ENCODE data around the gene PCDHB15.
"Not testable (repeated sequence)": the region's sequence is repeated elsewhere in the genome, so short reads cannot be mapped to it uniquely, and the experiment has no call there.

The PCDHB15 gene

GRCh38 chr5:141224844-141225243 is 20.4 kb upstream of the PCDHB15 start:
- not testable (repeated sequence) for H3K36me3 ChIP-seq (ENCODE audit: insufficient read depth, low read length); H3K9me3 ChIP-seq (ENCODE audit: low read length); H3K27me3 ChIP-seq (ENCODE audit: insufficient read depth, low read length); H3K4me1 ChIP-seq (ENCODE audit: insufficient read depth, low read length); H3K4me3 ChIP-seq (ENCODE audit: low read length); H2AFZ ChIP-seq (ENCODE audit: low read depth, low read length)

GRCh38 chr5:141225421-141225820 is 19.8 kb upstream of the PCDHB15 start:
- H3K9me3 ChIP-seq (ENCODE audit: low read length), result not testable (repeated sequence)

GRCh38 chr5:141234109-141234667 is 11.0 kb upstream of the PCDHB15 start:
- Histone ChIP-seq H3K4me1 (ENCODE audit: insufficient read depth, low read length) (no peaks in the 10 kb centered on the region), H3K9me3 (ENCODE audit: low read length) (peaks cover 26% of the 10 kb centered on the region), H3K27me3 (ENCODE audit: insufficient read depth, low read length) (no peaks in the 10 kb centered on the region), H2AFZ (ENCODE audit: low read depth, low read length) (no peak overlapping the region), H3K36me3 (ENCODE audit: insufficient read depth, low read length) (no peaks in the 10 kb centered on the region), H3K4me3 (ENCODE audit: low read length) (no peak overlapping the region)

More at GRCh38 chr5:141225421-141225820, 19.8 kb upstream of the PCDHB15 start:
- not testable (repeated sequence) for H3K36me3 ChIP-seq (ENCODE audit: insufficient read depth, low read length); H2AFZ ChIP-seq (ENCODE audit: low read depth, low read length); H3K27me3 ChIP-seq (ENCODE audit: insufficient read depth, low read length); H3K4me3 ChIP-seq (ENCODE audit: low read length); H3K4me1 ChIP-seq (ENCODE audit: insufficient read depth, low read length)

GRCh38 chr5:141235922-141236321 is 9.3 kb upstream of the PCDHB15 start:
- H3K27me3 ChIP-seq (ENCODE audit: insufficient read depth, low read length); H3K36me3 ChIP-seq (ENCODE audit: insufficient read depth, low read length); H2AFZ ChIP-seq (ENCODE audit: low read depth, low read length); H3K4me1 ChIP-seq (ENCODE audit: insufficient read depth, low read length); H3K4me3 ChIP-seq (ENCODE audit: low read length): not testable (repeated sequence)
- peaks cover 35% of the 10 kb centered on the region for H3K9me3 ChIP-seq (ENCODE audit: low read length)

GRCh38 chr5:141236516-141237313 is 8.5 kb upstream of the PCDHB15 start:
- H3K27me3 ChIP-seq (ENCODE audit: insufficient read depth, low read length), result no peaks in the 10 kb centered on the region
- H3K4me1 ChIP-seq (ENCODE audit: insufficient read depth, low read length), result no peaks in the 10 kb centered on the region
- H3K4me3 ChIP-seq (ENCODE audit: low read length), result no peak overlapping the region
- H3K36me3 ChIP-seq (ENCODE audit: insufficient read depth, low read length), result no peaks in the 10 kb centered on the region
- peaks cover 42% of the 10 kb centered on the region for H3K9me3 ChIP-seq (ENCODE audit: low read length)
- no peak overlapping the region for H2AFZ ChIP-seq (ENCODE audit: low read depth, low read length)

- Histone ChIP-seq H3K9me3 (ENCODE audit: low read length) (peaks cover 38% of the 10 kb centered on the region), H3K36me3 (ENCODE audit: insufficient read depth, low read length) (no peaks in the 10 kb centered on the region), H3K27me3 (ENCODE audit: insufficient read depth, low read length) (no peaks in the 10 kb centered on the region), H3K4me3 (ENCODE audit: low read length) (no peak overlapping the region), H2AFZ (ENCODE audit: low read depth, low read length) (no peak overlapping the region), H3K4me1 (ENCODE audit: insufficient read depth, low read length) (no peaks in the 10 kb centered on the region)
Observed at GRCh38 chr5:141241496-141241895, 3.7 kb upstream of the PCDHB15 start.

- not testable (repeated sequence) for H3K4me1 ChIP-seq (ENCODE audit: insufficient read depth, low read length); H3K4me3 ChIP-seq (ENCODE audit: low read length); H3K27me3 ChIP-seq (ENCODE audit: insufficient read depth, low read length); H2AFZ ChIP-seq (ENCODE audit: low read depth, low read length); H3K36me3 ChIP-seq (ENCODE audit: insufficient read depth, low read length)
- H3K9me3 ChIP-seq (ENCODE audit: low read length), result peaks cover 34% of the 10 kb centered on the region
Observed at GRCh38 chr5:141246971-141247370, 1.8 kb downstream of the PCDHB15 start.

GRCh38 chr5:141247434-141247833 is 2.2 kb downstream of the PCDHB15 start:
- H3K4me3 ChIP-seq (ENCODE audit: low read length); H2AFZ ChIP-seq (ENCODE audit: low read depth, low read length); H3K36me3 ChIP-seq (ENCODE audit: insufficient read depth, low read length); H3K4me1 ChIP-seq (ENCODE audit: insufficient read depth, low read length); H3K27me3 ChIP-seq (ENCODE audit: insufficient read depth, low read length): not testable (repeated sequence)
- H3K9me3 ChIP-seq (ENCODE audit: low read length), result peaks cover 33% of the 10 kb centered on the region

- H3K27me3 ChIP-seq (ENCODE audit: insufficient read depth, low read length), result no peaks in the 10 kb centered on the region
- H3K9me3 ChIP-seq (ENCODE audit: low read length), result peaks cover 32% of the 10 kb centered on the region
- no peak overlapping the region for H3K4me3 ChIP-seq (ENCODE audit: low read length)
- H3K4me1 ChIP-seq (ENCODE audit: insufficient read depth, low read length), result peaks cover 3% of the 10 kb centered on the region
- H3K36me3 ChIP-seq (ENCODE audit: insufficient read depth, low read length), result peaks cover 4% of the 10 kb centered on the region
- H2AFZ ChIP-seq (ENCODE audit: low read depth, low read length), result no peak overlapping the region
Observed at GRCh38 chr5:141250576-141250975, 5.4 kb downstream of the PCDHB15 start.

- H3K9me3 ChIP-seq (ENCODE audit: low read length), result peaks cover 26% of the 10 kb centered on the region
- no peak overlapping the region for H3K4me3 ChIP-seq (ENCODE audit: low read length)
- H2AFZ ChIP-seq (ENCODE audit: low read depth, low read length), result no peak overlapping the region
- no peaks in the 10 kb centered on the region for H3K4me1 ChIP-seq (ENCODE audit: insufficient read depth, low read length)
- H3K36me3 ChIP-seq (ENCODE audit: insufficient read depth, low read length), result no peaks in the 10 kb centered on the region
- no peaks in the 10 kb centered on the region for H3K27me3 ChIP-seq (ENCODE audit: insufficient read depth, low read length)
Observed at GRCh38 chr5:141258464-141258863, 13.3 kb downstream of the PCDHB15 start.

GRCh38 chr5:141258948-141259347 is 13.8 kb downstream of the PCDHB15 start:
- Histone ChIP-seq H3K4me3 (ENCODE audit: low read length) (no peak overlapping the region), H3K27me3 (ENCODE audit: insufficient read depth, low read length) (no peaks in the 10 kb centered on the region), H3K36me3 (ENCODE audit: insufficient read depth, low read length) (no peaks in the 10 kb centered on the region), H2AFZ (ENCODE audit: low read depth, low read length) (no peak overlapping the region), H3K4me1 (ENCODE audit: insufficient read depth, low read length) (no peaks in the 10 kb centered on the region), H3K9me3 (ENCODE audit: low read length) (peaks cover 26% of the 10 kb centered on the region)

- Histone ChIP-seq H3K4me3 (ENCODE audit: low read length) (no peak overlapping the region), H2AFZ (ENCODE audit: low read depth, low read length) (no peak overlapping the region), H3K4me1 (ENCODE audit: insufficient read depth, low read length) (no peaks in the 10 kb centered on the region), H3K36me3 (ENCODE audit: insufficient read depth, low read length) (no peaks in the 10 kb centered on the region), H3K9me3 (ENCODE audit: low read length) (peaks cover 32% of the 10 kb centered on the region), H3K27me3 (ENCODE audit: insufficient read depth, low read length) (no peaks in the 10 kb centered on the region)
Observed at GRCh38 chr5:141260458-141261237, 15.5 kb downstream of the PCDHB15 start.

GRCh38 chr5:141261238-141261546 is 16.0 kb downstream of the PCDHB15 start:
- H3K9me3 ChIP-seq (ENCODE audit: low read length), result peaks cover 37% of the 10 kb centered on the region
- H3K4me1 ChIP-seq (ENCODE audit: insufficient read depth, low read length), result no peaks in the 10 kb centered on the region
- H3K27me3 ChIP-seq (ENCODE audit: insufficient read depth, low read length), result no peaks in the 10 kb centered on the region
- H3K4me3 ChIP-seq (ENCODE audit: low read length), result no peak overlapping the region
- H2AFZ ChIP-seq (ENCODE audit: low read depth, low read length), result no peak overlapping the region
- H3K36me3 ChIP-seq (ENCODE audit: insufficient read depth, low read length), result no peaks in the 10 kb centered on the region
